ENCODE data around the gene LRRC7. TPM values are rescaled to one million over a fixed set of nuclear protein-coding genes. Genes with fewer than 3 reads are reported as not detected.

The LRRC7 gene
- total RNA-seq, 1 donor from 2014 or later = not detected

GRCh38 chr1:70143048-70143659 lies 575.4 kb downstream of the LRRC7 start:
- Mint-ChIP-seq H3K9me3 (no peaks in the 10 kb centered on the region), H3K4me1 (ENCODE audit: low read depth) (no peaks in the 10 kb centered on the region), H3K27me3 (ENCODE audit: low read depth) (no peaks in the 10 kb centered on the region), H3K36me3 (ENCODE audit: low read depth) (peaks cover 4% of the 10 kb centered on the region), H3K27ac (no peak overlapping the region), H3K4me3 (ENCODE audit: low read depth) (no peak overlapping the region)
- no peak for DNase-seq (ENCODE audit: low spot score)
- intact Hi-C loops (cut with micrococcal nuclease) = no loop called here

GRCh38 chr1:70146488-70146887 lies 578.8 kb downstream of the LRRC7 start:
- H3K4me1 Mint-ChIP-seq (ENCODE audit: low read depth) = no peaks in the 10 kb centered on the region
- DNase-seq (ENCODE audit: low spot score) = no peak
- intact Hi-C loops (cut with micrococcal nuclease) = no loop called here
- H3K27ac Mint-ChIP-seq = no peak overlapping the region
- no peak overlapping the region for H3K4me3 Mint-ChIP-seq (ENCODE audit: low read depth)
- H3K9me3 Mint-ChIP-seq = no peaks in the 10 kb centered on the region
- peaks cover 10% of the 10 kb centered on the region for H3K36me3 Mint-ChIP-seq (ENCODE audit: low read depth)
- H3K27me3 Mint-ChIP-seq (ENCODE audit: low read depth) = no peaks in the 10 kb centered on the region

GRCh38 chr1:70150444-70150843 lies 582.7 kb downstream of the LRRC7 start:
- H3K4me1 Mint-ChIP-seq (ENCODE audit: low read depth) = no peaks in the 10 kb centered on the region
- no peak for DNase-seq (ENCODE audit: low spot score)
- peaks cover 13% of the 10 kb centered on the region for H3K36me3 Mint-ChIP-seq (ENCODE audit: low read depth)

GRCh38 chr1:70153739-70154138 lies 586.0 kb downstream of the LRRC7 start:
- intact Hi-C loops (cut with micrococcal nuclease) = loop anchor here (10.0 kb wide), 1 partner anchor 261 kb away; the partner anchor contains the start of gene CTH
- Mint-ChIP-seq H3K36me3 (ENCODE audit: low read depth) (peaks cover 9% of the 10 kb centered on the region), H3K4me1 (ENCODE audit: low read depth) (peaks cover 3% of the 10 kb centered on the region), H3K27me3 (ENCODE audit: low read depth) (no peaks in the 10 kb centered on the region), H3K9me3 (no peaks in the 10 kb centered on the region), H3K27ac (no peak overlapping the region), H3K4me3 (ENCODE audit: low read depth) (no peak overlapping the region)
- no peak for DNase-seq (ENCODE audit: low spot score)

More at GRCh38 chr1:70150444-70150843, 582.7 kb downstream of the LRRC7 start:
- intact Hi-C loops (cut with micrococcal nuclease) = loop anchor here (10.0 kb wide), 1 partner anchor 264 kb away; the partner anchor contains the start of gene CTH
- no peak overlapping the region for H3K4me3 Mint-ChIP-seq (ENCODE audit: low read depth)
- no peaks in the 10 kb centered on the region for H3K27me3 Mint-ChIP-seq (ENCODE audit: low read depth)
- H3K27ac Mint-ChIP-seq = no peak overlapping the region
- H3K9me3 Mint-ChIP-seq = no peaks in the 10 kb centered on the region

GRCh38 chr1:70156529-70157120 lies 588.9 kb downstream of the LRRC7 start:
- intact Hi-C loops (cut with micrococcal nuclease) = loop anchor here (1.0 to 10.0 kb wide), 2 partner anchors 13 to 258 kb away; partner anchors contain the start of gene CTH
- peaks cover 3% of the 10 kb centered on the region for H3K4me1 Mint-ChIP-seq (ENCODE audit: low read depth)
- DNase-seq (ENCODE audit: low spot score) = no peak

GRCh38 chr1:70164350-70164749 lies 596.6 kb downstream of the LRRC7 start:
- DNase-seq (ENCODE audit: low spot score) = no peak
- Mint-ChIP-seq H3K9me3 (no peaks in the 10 kb centered on the region), H3K27me3 (ENCODE audit: low read depth) (no peaks in the 10 kb centered on the region), H3K4me3 (ENCODE audit: low read depth) (no peak overlapping the region), H3K4me1 (ENCODE audit: low read depth) (peaks cover 6% of the 10 kb centered on the region), H3K36me3 (ENCODE audit: low read depth) (peaks cover 20% of the 10 kb centered on the region), H3K27ac (no peak overlapping the region)
- intact Hi-C loops (cut with micrococcal nuclease) = no loop called here

More at GRCh38 chr1:70156529-70157120, 588.9 kb downstream of the LRRC7 start:
- Mint-ChIP-seq H3K9me3 (no peaks in the 10 kb centered on the region), H3K27me3 (ENCODE audit: low read depth) (no peaks in the 10 kb centered on the region), H3K36me3 (ENCODE audit: low read depth) (peaks cover 14% of the 10 kb centered on the region), H3K27ac (no peak overlapping the region), H3K4me3 (ENCODE audit: low read depth) (no peak overlapping the region)

- Mint-ChIP-seq H3K9me3 (no peaks in the 10 kb centered on the region), H3K4me3 (ENCODE audit: low read depth) (no peak overlapping the region), H3K27me3 (ENCODE audit: low read depth) (no peaks in the 10 kb centered on the region), H3K4me1 (ENCODE audit: low read depth) (peaks cover 10% of the 10 kb centered on the region), H3K36me3 (ENCODE audit: low read depth) (peaks cover 27% of the 10 kb centered on the region), H3K27ac (no peak overlapping the region)
- intact Hi-C loops (cut with micrococcal nuclease) = loop anchor here (2.0 kb wide), 1 partner anchor 35 kb away; no protein-coding TSS in a partner anchor
- DNase-seq (ENCODE audit: low spot score) = no peak
Observed at GRCh38 chr1:70168283-70168682, 600.6 kb downstream of the LRRC7 start.

- no peak overlapping the region for H3K4me3 Mint-ChIP-seq (ENCODE audit: low read depth)
- H3K4me1 Mint-ChIP-seq (ENCODE audit: low read depth) = peaks cover 10% of the 10 kb centered on the region
- intact Hi-C loops (cut with micrococcal nuclease) = loop anchor here (1.0 to 2.0 kb wide), 2 partner anchors 13 to 34 kb away; no protein-coding TSS in a partner anchor
- peaks cover 28% of the 10 kb centered on the region for H3K36me3 Mint-ChIP-seq (ENCODE audit: low read depth)
- H3K9me3 Mint-ChIP-seq = no peaks in the 10 kb centered on the region
- no peaks in the 10 kb centered on the region for H3K27me3 Mint-ChIP-seq (ENCODE audit: low read depth)
- DNase-seq (ENCODE audit: low spot score) = no peak
- H3K27ac Mint-ChIP-seq = no peak overlapping the region
Observed at GRCh38 chr1:70169018-70169839, 601.5 kb downstream of the LRRC7 start.

GRCh38 chr1:70171512-70171911 lies 603.8 kb downstream of the LRRC7 start:
- H3K9me3 Mint-ChIP-seq = no peaks in the 10 kb centered on the region
- no peak overlapping the region for H3K4me3 Mint-ChIP-seq (ENCODE audit: low read depth)
- intact Hi-C loops (cut with micrococcal nuclease) = no loop called here
- no peak for DNase-seq (ENCODE audit: low spot score)
- no peaks in the 10 kb centered on the region for H3K27me3 Mint-ChIP-seq (ENCODE audit: low read depth)
- H3K27ac Mint-ChIP-seq = no peak overlapping the region
- peaks cover 27% of the 10 kb centered on the region for H3K36me3 Mint-ChIP-seq (ENCODE audit: low read depth)
- peaks cover 8% of the 10 kb centered on the region for H3K4me1 Mint-ChIP-seq (ENCODE audit: low read depth)

Data from activated T-helper 2 cell treated with anti-CD3 and anti-CD28 coated beads, Interferon-gamma antibody, Interleukin-2, Interleukin-4, amounts not matched to agents 10 μg/mL and 5 μg/mL and 100 μg/mL, durations not matched to agents 14 hours and 24 hours and 36 hours (primary cell).